Suppressor macrophage treated with lipopolysaccharide for 4 hours (primary cell): ENCODE data around the gene PUS3.
"Not testable (repeated sequence)": the region's sequence is repeated elsewhere in the genome, so short reads cannot be mapped to it uniquely, and the experiment has no call there.

Experiments
- DNase-seq: peaks from one replicate; pipeline ENCODE4 v3.0.0-alpha.2; 2020

PUS3 gene

DNA sequence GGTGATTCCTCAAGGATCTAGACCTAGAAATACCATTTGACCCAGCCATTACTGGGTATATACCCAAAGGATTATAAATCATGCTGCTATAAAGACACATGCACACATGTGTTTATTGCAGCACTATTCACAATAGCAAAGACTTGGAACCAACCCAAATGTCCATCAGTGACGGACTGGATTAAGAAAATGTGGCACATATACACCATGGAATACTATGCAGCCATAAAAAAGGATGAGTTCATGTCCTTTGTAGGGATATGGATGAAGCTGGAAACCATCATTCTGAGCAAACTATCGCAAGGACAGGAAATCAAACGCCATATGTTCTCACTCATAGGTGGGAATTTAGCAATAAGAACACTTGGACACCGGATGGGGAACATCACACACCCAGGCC is 37.7 kb downstream of the PUS3 start:
- DNase-seq, result not testable (repeated sequence)

DNA sequence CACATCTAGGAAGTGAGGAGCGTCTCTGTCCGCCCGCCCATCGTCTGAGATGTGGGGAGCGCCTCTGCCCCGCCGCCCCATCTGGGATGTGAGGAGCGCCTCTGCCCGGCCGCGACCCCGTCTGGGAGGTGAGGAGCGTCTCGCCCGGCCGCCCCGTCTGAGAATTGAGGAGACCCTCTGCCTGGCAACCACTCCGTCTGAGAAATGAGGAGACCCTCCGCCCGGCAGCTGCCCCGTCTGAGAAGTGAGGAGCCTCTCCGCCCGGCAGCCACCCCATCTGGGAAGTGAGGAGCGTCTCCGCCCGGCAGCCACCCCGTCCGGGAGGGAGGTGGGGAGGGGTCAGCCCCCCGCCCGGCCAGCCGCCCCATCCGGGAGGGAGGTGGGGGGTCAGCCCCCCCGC is 40.2 kb downstream of the PUS3 start:
- not testable (repeated sequence) for DNase-seq

- not testable (repeated sequence) for DNase-seq
Observed at GRCh38 chr11:125857670-125858069, 45.3 kb downstream of the PUS3 start.

GRCh38 chr11:125846188-125846587 is 56.8 kb downstream of the PUS3 start:
- no peak for DNase-seq
